H4 (cell line): ENCODE data around the gene ABCA10. TPM values are rescaled to one million over a fixed set of nuclear protein-coding genes. Genes with fewer than 3 reads are reported as not detected.
A peak's percentile ranks its signal among the peaks of the same experiment; 100 is the strongest.
"Not testable (repeated sequence)": the region's sequence is repeated elsewhere in the genome, so short reads cannot be mapped to it uniquely, and the experiment has no call there.

Experiments
- DNase-seq: peaks from one replicate; pipeline ENCODE4 v3.0.0-alpha.2; 2015; ENCODE audit warnings: low spot score
- total RNA-seq: library from RNA; depleted of rRNA; stranded (reverse); fragments of >200 nt; shearing (Covaris generic); gene quantifications from 2 replicates; pipeline ENCODE4 v1.2.3, GENCODE V29; 2014

Gene ABCA10
- total RNA-seq, 1 experiment from 2014 or later, result 1.8 TPM

- DNase-seq, result no peak
These were observed 2.3 kb upstream of the ABCA10 start for GRCh38 chr17:69230939-69231338.

- no peak for DNase-seq
These were observed 606 bp downstream of the ABCA10 start for GRCh38 chr17:69228018-69228417.

GRCh38 chr17:69227541-69227940, 1.1 kb downstream of the ABCA10 start:
- DNase-seq, result no peak

DNA sequence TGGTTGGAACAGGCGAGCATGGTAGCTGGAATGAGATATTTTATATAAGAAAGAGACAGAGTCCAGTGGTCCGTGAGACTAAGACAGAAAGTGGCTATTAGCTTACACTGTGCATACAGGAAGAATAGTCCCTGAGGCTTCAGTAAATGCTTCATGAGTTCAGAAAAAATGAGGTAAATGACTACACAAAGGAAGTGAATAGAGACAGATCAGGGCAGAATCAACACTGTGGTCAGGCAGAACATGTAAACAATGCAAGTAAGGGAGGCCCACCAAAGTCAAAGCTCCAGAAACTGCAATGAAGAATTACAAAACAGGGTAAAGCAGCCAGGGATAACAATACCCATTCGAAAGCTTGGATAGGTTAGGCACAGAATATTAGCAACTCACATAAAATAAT, 4.8 kb downstream of the ABCA10 start:
- DNase-seq, result peak; percentile 92

GRCh38 chr17:69222707-69223258, 5.8 kb downstream of the ABCA10 start:
- no peak for DNase-seq

- no peak for DNase-seq
These were observed 8.5 kb downstream of the ABCA10 start for GRCh38 chr17:69220098-69220497.

DNA sequence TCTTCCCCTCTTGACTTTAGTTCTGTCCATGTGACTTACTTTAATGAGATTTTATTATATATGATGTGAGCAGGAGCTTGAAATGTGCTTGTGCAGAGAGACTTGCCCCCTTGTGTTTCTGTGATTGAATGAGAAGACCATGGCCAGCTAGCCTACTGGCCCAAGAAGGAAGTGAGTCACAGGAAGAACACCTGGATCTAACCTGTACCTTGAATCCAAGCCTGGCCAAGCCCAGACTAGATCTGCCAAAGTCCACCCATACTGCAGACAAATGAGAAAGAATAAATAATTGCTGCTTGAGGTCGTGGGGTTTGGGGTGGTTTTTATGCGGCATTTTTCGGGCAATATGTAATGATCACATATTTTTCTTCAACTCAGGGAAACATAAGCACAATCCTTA, 9.6 kb downstream of the ABCA10 start:
- DNase-seq, result no peak

DNA sequence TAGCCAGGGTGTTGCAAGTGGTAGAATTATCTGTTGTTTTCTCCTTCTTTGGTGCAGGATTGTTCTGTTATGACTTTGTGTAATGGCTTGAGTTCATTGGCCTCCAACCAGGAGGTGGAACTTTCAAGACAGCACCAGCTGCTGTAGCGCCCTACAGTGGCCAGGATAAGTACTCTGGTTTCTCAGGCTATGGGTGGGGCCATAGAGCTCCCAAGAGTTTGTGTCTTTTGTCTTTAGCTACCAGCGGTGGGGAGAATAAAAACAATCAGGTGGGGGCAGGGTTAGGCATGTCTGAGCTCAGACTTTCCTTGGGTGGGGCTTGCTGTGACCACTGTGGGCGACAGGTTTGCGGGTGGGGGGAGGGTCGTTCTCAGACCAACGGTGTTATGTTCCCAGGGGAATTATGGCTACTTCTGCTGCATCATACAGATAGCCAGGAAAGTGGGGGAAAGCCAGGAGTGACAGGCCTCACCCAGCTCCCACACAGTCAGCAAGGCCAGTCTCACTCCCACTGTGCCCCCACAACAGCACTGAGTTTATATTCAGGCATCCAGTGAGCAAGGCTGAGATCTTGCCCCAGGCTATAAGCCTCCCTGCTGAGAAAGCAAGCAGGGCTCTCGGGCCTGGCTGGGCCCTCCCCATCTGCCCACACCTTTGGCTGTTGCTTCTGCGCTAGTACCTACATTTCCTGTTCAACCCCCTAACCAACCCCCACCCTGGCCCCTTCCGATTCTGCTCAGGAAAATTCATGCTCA, 15.4 kb downstream of the ABCA10 start:
- DNase-seq, result peak; percentile 25

GRCh38 chr17:69208640-69209039, 20.0 kb downstream of the ABCA10 start:
- no peak for DNase-seq

DNA sequence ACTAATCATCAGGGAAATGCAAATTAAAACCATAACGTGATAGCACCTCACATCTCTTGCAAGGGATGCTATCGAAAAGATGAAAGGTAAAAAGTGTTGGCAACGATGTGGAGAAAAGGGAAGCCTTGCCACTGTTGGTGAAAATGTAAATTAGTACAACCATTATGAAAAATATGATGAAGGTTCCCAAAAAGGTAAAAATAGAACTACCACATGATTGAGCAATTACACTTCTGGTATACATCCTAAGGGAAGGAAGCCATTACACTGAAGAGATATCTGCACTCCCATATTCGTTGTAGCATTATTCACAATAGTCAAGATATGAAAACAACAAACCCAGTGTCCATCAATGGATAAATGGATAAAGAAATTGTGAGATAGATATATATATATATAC, 21.5 kb downstream of the ABCA10 start:
- no peak for DNase-seq

DNA sequence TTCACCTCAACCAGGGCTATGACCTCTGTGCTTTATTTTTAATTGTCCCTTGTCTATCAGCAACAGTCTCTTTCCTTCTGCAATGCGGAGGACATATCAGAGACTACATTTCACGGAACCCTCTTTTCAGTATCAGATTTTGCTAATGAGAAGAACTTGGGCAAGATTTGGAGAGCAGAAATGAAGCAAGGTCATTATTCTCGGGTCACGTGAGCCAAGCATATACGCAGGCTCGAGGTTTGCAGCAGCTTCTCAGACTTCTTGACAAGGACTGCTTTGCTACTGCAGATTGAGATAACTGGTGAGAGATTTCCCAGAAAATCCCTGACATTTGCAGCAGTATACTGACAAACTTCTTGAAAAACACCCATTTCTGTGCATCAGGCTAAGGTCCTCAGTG, 30.4 kb downstream of the ABCA10 start:
- DNase-seq, result no peak

GRCh38 chr17:69196105-69196653, 32.4 kb downstream of the ABCA10 start:
- DNase-seq, result not testable (repeated sequence)

GRCh38 chr17:69192754-69193153, 35.9 kb downstream of the ABCA10 start:
- DNase-seq, result no peak

GRCh38 chr17:69188796-69189195, 39.8 kb downstream of the ABCA10 start:
- no peak for DNase-seq

- DNase-seq, result no peak
These were observed 40.6 kb downstream of the ABCA10 start for GRCh38 chr17:69188064-69188463.

DNA sequence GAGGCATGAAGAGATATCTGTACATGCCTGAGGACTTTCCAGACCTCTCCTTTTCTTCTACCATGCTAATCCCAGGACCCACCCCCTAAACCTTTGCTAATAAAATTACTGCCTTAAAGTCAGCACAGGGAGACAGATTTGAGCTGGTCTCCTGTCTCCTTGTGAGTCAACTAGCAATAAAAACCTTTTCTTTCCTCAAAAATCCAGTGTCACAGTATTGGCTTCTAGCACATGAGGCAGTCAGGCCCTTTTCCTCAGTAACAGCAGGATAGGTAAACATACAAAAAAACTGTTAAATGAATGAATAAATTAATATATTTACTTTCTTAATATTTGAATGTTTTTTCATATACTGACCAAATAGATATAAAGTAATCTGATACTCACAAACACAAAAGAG, 41.3 kb downstream of the ABCA10 start:
- no peak for DNase-seq

GRCh38 chr17:69179227-69179952, 49.2 kb downstream of the ABCA10 start:
- no peak for DNase-seq

DNA sequence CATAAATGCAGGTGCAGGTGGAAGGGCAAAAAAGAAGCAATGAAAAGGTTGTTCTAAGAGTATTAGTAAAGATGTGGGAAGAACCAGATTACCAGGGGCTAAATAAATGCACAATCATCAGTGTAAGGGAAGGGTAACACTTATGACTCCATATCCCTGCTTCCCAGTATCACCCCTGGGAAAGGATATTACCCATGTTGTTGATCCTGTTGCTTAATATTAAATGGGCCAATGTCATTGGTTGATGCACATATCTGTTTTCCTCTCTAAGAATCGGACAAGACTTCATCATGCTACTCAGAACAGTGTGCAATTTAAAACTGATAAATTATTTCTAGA, 52.2 kb downstream of the ABCA10 start:
- no peak for DNase-seq

DNA sequence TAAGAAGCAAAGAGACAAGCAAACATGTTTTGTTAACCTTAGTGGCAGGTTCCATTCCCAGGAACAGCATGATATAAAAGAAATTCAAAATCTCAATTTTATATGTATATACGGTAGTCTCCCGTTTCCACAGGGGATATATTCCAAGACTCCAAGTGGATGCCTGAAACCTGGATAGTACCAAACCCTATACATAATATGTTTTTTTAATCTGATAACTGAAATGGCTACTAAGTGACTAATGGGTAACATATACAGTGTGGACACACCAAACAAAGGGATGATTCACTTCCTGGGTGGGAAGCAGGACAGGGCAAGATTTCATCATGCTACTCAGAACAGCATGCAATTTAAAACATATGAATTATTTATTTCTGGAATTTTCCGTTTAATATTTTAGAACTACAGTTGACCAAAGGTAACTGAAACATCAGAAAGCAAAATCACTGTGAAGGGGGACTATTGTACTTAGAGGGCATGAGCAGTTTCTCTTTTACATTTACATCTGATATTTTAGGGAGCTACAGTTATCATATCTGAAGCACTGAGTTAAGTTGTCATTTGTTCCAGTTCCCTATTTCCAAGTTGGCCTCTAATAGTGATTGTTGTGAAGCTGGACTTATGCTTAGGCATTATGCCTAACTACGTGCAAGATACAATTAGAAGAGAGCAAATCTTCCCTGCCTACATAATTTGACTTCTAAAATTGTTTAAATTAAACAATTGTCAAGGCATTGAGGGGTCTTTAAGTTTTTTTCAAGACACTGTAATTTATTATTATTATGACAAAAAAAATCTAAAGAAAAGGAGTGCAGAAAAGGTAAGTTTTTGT, 52.8 kb downstream of the ABCA10 start:
- peak; percentile 86 for DNase-seq

- no peak for DNase-seq
These were observed 53.4 kb downstream of the ABCA10 start for GRCh38 chr17:69175262-69175624.

DNA sequence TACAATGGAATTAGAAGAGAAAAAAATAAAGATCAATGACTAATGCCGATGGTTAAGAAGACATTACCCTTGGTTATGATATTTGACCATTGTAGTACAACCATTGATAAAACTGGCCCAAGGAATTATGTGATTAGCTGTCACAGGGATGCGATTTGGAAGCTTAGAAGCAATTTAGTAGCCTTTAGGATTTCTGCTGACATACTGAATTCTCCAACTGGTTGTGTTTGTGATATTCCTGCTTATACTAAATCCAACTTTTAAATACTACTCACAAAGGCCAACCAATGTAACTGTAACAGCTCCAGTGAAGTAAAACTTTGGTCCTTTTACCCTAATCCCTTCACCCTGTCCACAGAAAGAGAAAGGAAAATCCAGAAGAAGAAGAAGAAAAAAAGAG, 55.5 kb downstream of the ABCA10 start:
- DNase-seq, result no peak

- DNase-seq, result no peak
These were observed 58.2 kb downstream of the ABCA10 start for GRCh38 chr17:69170377-69170776.
